Measurements from ENCODE around the gene DNASE1L1.
A peak's percentile ranks its signal among the peaks of the same experiment; 100 is the strongest.

The DNASE1L1 gene, protein sequence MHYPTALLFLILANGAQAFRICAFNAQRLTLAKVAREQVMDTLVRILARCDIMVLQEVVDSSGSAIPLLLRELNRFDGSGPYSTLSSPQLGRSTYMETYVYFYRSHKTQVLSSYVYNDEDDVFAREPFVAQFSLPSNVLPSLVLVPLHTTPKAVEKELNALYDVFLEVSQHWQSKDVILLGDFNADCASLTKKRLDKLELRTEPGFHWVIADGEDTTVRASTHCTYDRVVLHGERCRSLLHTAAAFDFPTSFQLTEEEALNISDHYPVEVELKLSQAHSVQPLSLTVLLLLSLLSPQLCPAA

GRCh38 chrX:154409222-154409871 lies at the start of gene DNASE1L1:
TSS of gene DNASE1L1 (minus strand) at chrX:154409254. CDS start at chrX:154405568, 3,686 bp downstream.
- peak; percentile 44 for DNase-seq

DNA sequence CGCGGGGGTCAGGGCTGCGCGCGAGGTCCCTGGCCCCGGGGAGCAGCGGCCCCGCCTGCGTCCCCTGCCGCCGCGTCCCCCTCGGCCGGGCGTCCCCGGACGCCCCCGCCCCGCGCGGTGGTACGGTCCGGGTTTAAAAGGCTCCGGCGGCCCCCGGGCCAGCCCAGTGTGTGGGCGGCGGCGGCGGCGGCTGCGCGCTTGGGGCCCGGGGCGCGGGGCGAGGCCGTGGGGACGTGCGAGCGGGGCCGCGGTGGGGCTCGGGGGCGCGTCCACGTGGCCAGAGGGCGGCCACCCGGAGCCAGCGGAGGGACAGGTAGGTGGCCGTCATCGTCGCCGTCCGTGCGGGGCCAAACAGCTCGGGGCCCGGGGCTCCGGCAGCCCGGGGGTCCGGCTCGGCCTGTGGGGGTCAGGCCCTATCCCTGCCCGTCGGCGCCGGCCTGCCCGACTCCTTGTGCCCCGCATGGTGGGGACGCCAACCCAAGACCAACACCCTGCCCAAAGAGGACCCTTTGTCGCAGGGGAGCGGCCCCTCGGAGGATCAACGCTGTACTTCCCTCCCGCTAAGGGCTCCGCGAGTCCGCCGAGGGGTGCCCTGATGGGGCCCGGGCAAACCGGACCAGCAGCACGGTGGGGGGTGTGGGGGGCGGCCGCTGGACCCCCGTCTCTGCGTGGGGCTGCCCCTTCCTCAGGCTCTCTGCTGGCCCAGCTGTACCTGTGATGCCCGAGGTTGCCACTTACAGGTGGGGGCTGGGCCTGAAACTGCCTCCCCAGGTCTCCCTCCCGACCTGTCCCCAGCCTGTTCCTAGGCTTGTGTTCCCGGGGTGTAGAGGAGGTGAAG lies 49.3 kb upstream of the DNASE1L1 start, which contains the start of gene PLXNA3:
Gene PLXNA3 (plus strand): TSS at position 166 of the 838 bp plus-strand sequence. CDS start 1,903 bp downstream, outside the sequence.
- peak; percentile 76 for DNase-seq

GRCh38 chrX:154457491-154458115 lies 48.5 kb upstream of the DNASE1L1 start:
- peak; percentile 76 for DNase-seq

DNA sequence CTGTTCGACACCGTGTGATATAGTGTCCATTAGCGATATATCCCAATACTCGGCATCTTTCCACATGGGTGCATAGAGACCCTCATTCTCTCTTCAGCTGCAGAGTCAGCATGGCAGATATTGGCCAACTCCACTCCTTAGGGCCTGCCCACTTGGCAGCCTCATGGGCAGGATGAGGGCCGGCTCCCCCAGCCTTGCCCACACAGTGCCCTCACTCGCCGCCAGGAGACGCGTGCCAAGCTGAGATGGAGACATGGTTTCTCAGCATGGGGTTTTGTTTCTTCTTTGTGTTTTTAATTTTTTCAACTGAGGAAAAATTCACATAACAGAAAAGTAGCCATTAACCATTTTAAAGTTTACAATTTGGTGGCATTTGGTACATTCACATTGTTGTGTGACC lies 43.8 kb upstream of the DNASE1L1 start:
- no peak for DNase-seq

- DNase-seq = no peak
Observed at GRCh38 chrX:154450312-154450711, 41.3 kb upstream of the DNASE1L1 start.

GRCh38 chrX:154449618-154450017 lies 40.6 kb upstream of the DNASE1L1 start:
- DNase-seq = no peak

- DNase-seq = no peak
Observed at GRCh38 chrX:154448484-154448883, 39.4 kb upstream of the DNASE1L1 start.

DNA sequence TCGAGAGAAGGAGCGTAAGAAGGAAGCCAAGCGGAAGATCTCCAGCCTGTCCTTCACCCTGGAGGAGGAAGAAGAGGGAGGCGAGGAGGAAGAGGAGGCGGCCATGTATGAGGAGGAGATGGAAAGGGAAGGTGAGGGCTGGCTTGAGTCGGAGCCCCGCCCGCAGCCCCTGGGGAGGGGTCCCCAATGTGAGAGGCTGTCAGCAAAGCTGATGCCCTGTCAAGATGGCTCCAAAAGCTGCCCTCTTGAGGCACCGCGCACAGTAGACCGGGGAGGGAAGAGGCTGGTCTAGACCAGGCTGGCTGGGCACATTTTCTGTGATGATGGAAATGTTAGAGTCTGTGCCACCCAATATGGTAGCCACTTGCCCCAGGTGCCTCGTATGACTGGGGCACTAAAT lies 37.4 kb upstream of the DNASE1L1 start:
- DNase-seq = no peak

DNA sequence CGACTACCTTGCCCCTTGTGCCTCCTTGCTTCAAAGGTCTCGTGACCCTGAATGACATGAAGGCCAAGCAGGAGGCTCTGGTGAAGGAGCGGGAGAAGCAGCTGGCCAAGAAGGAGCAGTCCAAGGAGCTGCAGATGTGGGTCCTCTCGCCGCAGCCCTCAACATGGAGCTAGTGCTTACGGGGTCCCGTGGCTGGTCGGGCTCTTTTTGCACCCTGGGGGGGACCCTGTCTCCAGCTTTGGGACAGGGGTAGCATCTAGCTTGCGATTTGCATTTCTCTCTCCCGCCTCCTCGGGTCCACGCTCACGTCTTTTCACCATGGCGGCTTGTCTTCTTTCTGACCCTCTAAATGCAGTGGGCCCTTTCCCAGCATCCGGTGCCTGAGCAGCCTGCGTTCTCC lies 36.7 kb upstream of the DNASE1L1 start:
- DNase-seq = no peak

DNA sequence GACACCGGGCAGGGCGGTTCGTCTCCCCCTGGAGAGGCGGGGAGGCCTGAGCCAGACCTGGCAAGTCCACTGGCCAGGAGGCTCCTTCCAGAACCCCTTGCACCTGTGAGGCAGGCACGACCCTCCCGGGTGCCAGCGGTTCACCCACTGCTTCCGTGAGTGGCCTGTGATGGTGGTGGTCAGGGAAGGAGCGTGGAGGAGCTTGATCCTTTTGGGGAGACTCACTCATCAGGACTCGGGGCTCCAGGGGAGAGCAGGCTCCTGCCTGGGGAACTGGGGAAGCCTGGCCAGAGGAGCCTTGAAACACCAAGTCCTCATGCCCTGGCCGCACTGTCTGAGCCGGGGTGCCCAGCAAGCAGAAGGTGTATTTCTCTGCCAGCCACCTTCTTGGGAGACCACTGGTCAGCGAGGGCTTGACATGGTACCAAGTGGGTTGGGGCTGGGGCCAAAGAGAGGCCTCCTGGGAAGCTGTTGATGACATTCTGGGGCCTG lies 35.7 kb upstream of the DNASE1L1 start:
- no peak for DNase-seq

- DNase-seq = peak; percentile 78
Observed at GRCh38 chrX:154443992-154444754, 35.1 kb upstream of the DNASE1L1 start, which contains the start of gene FAM50A. TSS of gene FAM50A (plus strand) at chrX:154444141. CDS start at chrX:154444236, 95 bp downstream.

GRCh38 chrX:154443479-154443910 lies 34.4 kb upstream of the DNASE1L1 start:
- no peak for DNase-seq

GRCh38 chrX:154441984-154442707 lies 33.1 kb upstream of the DNASE1L1 start:
- DNase-seq = no peak

GRCh38 chrX:154441564-154441963 lies 32.5 kb upstream of the DNASE1L1 start:
- peak; percentile 29 for DNase-seq

DNA sequence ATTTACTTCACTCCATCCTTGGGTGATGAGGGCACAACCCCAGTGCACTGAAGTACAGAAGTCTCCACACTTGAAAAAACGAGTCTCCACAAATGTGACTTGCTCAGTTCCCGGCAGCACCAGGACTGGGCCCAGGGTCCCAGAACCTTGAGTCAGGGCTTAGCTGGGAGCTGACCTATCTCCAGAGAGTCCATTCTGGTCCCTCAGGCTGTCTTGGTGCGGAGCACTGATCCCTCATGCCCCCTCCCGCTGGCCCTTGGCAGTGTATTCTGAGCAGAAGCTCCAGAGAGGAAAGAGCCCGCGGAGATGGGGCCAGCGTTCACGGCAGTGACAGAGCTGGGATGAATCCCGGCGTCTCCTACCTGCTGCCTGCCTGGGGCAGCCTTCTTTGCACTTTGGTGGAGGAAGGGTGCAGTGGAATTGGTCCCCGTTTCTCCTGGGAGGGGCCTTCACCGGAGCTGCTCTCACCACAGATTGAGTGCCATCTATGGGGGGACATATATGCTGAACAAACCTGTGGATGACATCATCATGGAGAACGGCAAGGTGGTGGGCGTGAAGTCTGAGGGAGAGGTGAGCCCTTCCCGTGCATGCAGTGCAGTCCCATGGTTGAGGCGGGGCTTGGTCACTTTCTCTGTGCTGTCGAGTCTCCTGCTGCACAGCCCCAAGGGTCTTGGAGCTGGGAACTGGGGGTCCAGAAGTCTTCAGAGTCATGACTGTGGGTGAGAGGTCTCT lies 31.7 kb upstream of the DNASE1L1 start:
- no peak for DNase-seq

GRCh38 chrX:154439841-154440240 lies 30.8 kb upstream of the DNASE1L1 start:
- DNase-seq = no peak

GRCh38 chrX:154437971-154438893 lies 29.2 kb upstream of the DNASE1L1 start:
- no peak for DNase-seq

GRCh38 chrX:154436983-154437752 lies 28.1 kb upstream of the DNASE1L1 start, which contains the start of gene GDI1:
TSS of gene GDI1 (plus strand) at chrX:154437154. CDS start at chrX:154437255, 101 bp downstream.
- peak; percentile 68 for DNase-seq

All from CD4-positive, alpha-beta T cell treated with Interleukin-17A for 4 hours (primary cell).